BJ (cell line): ENCODE data around the gene PTF1A. TPM values are rescaled to one million over a fixed set of nuclear protein-coding genes. Genes with fewer than 3 reads are reported as not detected.

Experiments used
- CTCF ChIA-PET: fragments of 350-600 bp; formaldehyde crosslinking; extraction: SDS; loops from one replicate; lab custom pipeline; 2021; ENCODE audit warnings: antibody characterized with exemption, inconsistent platforms; lab: Yijun Ruan, JAX
- POLR2A ChIA-PET: fragments of 300-600 bp; sonication (Branson Sonifier 250); formaldehyde crosslinking; extraction: SDS; loops from one replicate; lab custom pipeline; 2021; ENCODE audit warnings: antibody characterized with exemption; lab: Charles Lee
- DNase-seq: peaks from one replicate; pipeline ENCODE4 v3.0.0-alpha.2; 2011; ENCODE audit warnings: low read depth
- H3K27me3 ChIP-seq: 2 replicates; pipeline ENCODE4 v1.6.0; 2011; ENCODE audit warnings: low read length; ENCODE audit not compliant: control insufficient read depth, insufficient read depth
- H3K36me3 ChIP-seq: 2 replicates; pipeline ENCODE4 v1.5.1; 2011; ENCODE audit warnings: low read length; ENCODE audit not compliant: control insufficient read depth, insufficient read depth
- H3K4me3 ChIP-seq: 2 replicates; pipeline ENCODE4 v1.5.1; 2011; ENCODE audit warnings: low read depth, mild to moderate bottlenecking, control low read depth, low read length
- CTCF ChIP-seq: IDR thresholded peaks from 2 replicates; pipeline ENCODE4 v1.5.1; 2011; ENCODE audit warnings: low read depth, mild to moderate bottlenecking, control low read depth, inconsistent platforms, low read length, moderate library complexity; ENCODE audit not compliant: insufficient read depth
- polyA plus RNA-seq: library from polyadenylated mRNA; depleted of rRNA; stranded (reverse); fragments of >200 nt; gene quantifications from 2 replicates; pipeline ENCODE4 v1.2.3, GENCODE V29; 2011

Gene PTF1A
- polyA plus RNA-seq, 1 experiment, result not detected

- Histone ChIP-seq H3K36me3 (no peaks in the 10 kb centered on the region), H3K27me3 (peaks cover 22% of the 10 kb centered on the region), H3K4me3 (no peak overlapping the region)
- ChIA-PET POLR2A (no interaction called here), CTCF (interaction anchor here (1.3 kb wide), 1 partner anchor 15 kb away, joined by 6 read pairs; no protein-coding TSS in a partner anchor)
- no peak for DNase-seq
- no peak for TF ChIP-seq CTCF
These were observed 19.5 kb upstream of the PTF1A start for GRCh38 chr10:23172429-23173213.

DNA sequence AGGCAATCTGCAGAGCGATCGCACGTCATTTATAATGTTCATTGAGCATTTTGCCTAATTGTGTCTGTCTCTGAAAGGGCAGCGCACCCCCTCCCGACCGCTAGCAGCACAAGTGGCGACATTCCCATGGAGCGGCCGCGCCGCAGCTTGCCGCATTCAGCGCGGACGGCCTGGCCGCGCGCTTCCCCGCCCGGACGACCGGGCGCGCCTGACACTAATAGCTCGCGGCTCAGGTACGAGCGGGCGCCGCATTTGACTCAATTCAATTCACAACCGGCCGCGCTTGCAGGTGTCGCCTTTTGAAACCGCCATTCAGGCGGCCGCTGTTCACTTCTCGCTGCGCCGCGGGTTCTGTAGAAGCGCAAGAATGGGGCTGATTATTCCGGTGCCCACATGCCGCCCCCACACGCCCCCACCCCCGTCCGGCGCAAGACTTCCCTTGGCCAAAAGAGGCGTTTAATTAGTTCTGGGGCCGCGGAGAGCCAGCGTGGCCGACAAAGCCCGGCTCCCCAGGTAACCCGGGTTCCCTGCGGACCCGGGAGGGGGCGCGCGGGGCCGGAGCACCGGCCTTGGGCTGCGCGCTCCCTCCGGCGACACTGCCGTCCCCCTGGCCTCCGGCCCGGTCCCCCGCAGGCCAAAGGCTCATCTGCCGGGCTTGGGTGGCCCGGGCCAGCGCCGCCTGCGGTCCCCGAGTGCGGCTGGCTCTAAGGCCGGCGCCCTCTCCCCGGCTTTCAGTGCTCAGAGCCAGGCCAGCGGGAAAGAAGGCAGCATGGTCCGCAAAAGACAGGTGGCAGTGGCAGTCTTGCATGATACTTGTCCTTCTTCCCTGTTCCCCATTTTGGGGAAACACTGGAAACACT is 18.7 kb upstream of the PTF1A start:
- no peak overlapping the region for H3K4me3 ChIP-seq
- DNase-seq, result no peak
- H3K36me3 ChIP-seq, result no peaks in the 10 kb centered on the region
- H3K27me3 ChIP-seq, result peaks cover 22% of the 10 kb centered on the region
- CTCF ChIA-PET, result interaction anchor here (1.3 kb wide), 1 partner anchor 15 kb away, joined by 6 read pairs; no protein-coding TSS in a partner anchor
- TF ChIP-seq CTCF, result no peak
- POLR2A ChIA-PET, result no interaction called here

DNA sequence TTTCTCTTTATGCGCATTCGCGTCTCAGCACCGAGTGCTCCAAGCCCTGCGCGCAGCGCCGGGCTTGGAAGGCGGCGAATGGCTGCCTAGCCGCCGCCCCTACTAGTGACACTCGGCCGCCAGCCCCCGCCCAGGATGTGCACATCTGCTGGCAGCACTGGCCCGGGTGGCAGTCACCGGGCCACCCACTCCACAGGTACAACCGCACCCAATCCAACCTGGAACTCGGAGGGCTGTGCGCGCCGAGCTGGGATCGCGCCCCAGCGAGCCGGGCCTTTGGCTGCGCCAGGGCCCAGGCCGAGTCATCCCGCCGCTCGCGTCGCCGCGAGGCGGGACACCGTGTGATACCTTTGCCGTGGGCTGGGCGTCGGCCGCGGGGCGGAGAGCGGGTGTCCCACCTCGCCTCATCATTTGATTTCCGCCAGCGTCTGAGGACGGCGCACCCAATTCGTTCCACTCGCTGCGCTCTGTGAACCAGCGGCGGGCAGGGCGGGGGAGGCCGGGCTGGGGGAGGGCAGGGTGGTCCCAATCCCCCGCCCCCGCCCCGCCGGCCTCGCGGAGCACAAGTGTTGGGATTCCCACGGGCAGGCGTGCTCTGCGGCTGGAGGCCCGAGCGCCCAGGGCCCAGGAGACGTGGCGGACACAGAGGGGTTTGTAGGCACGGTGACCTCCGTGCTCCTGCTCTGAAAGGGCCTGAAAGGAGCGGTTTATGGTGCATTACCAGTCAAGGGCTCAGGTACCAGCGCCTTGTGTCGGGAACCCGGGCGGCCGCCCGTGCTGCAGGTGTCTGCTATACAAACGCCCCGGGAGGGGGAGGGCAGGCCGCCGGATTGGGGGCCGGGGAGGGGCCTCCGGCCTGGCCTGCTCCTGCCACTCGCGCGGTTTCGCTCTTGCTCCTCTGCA is 17.8 kb upstream of the PTF1A start:
- ChIA-PET CTCF (interaction anchor here (0.9 kb wide), 1 partner anchor 9 kb away, joined by 3 read pairs; no protein-coding TSS in a partner anchor), POLR2A (no interaction called here)
- Histone ChIP-seq H3K36me3 (no peaks in the 10 kb centered on the region), H3K4me3 (no peak overlapping the region), H3K27me3 (peaks cover 22% of the 10 kb centered on the region)
- no peak for DNase-seq
- TF ChIP-seq CTCF, result no peak

GRCh38 chr10:23174977-23175512 is 17.1 kb upstream of the PTF1A start:
- TF ChIP-seq CTCF, result no peak
- DNase-seq, result no peak
- no peak overlapping the region for H3K4me3 ChIP-seq
- H3K36me3 ChIP-seq, result no peaks in the 10 kb centered on the region
- ChIA-PET CTCF (interaction anchor here (0.9 kb wide), 1 partner anchor 8 kb away, joined by 3 read pairs; no protein-coding TSS in a partner anchor), POLR2A (no interaction called here)
- H3K27me3 ChIP-seq, result peaks cover 22% of the 10 kb centered on the region
